ENCODE measurements around the gene FAM168A. TPM values are rescaled to one million over a fixed set of nuclear protein-coding genes. Genes with fewer than 3 reads are reported as not detected.
A peak's percentile ranks its signal among the peaks of the same experiment; 100 is the strongest.

The FAM168A gene
- total and polyA plus RNA-seq, 10 of the 15 experiments (the other 5 are each of a cell fraction or from before 2014, with no cell fraction given): 1.7 to 20.0 (median 10.0) TPM

DNA sequence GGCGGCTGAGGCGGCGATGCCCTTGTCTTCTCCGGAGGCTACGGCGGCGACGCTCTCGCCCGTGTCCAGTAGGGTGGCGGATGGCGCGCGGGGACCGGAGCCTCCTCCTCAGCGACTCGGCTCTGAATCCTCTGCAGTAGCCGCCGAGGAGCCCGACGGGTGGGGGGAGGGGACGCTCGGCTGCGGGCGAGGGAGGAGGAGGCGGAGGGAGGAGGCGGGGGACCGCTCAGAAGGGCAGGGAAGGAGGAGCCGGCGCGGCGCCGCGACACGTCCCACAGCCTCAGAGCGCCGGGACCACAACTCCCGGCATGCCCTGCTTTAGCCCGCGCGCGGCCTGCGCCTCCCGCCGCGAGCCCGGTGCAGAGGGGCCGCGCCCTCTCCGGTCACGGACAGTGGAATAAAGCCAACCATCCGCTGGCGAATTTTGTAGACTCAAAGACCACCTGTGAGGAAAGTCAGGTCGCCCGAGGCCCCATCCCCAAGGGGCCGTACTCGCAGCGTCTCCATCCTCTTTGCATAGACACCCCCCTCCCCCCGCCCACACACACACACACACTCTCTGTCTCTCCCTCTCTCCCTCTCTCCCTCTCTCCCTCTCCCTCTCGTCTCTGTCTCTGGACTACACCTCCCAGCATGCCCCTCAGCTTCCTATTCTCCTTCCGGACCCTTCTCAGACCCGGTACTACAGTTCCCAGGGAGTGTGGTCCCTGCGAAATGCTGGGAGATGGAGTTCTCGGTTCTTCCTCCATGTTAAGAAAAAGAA lies at the start of gene FAM168A (continued):
- TF ChIP-seq, protein P1, sequence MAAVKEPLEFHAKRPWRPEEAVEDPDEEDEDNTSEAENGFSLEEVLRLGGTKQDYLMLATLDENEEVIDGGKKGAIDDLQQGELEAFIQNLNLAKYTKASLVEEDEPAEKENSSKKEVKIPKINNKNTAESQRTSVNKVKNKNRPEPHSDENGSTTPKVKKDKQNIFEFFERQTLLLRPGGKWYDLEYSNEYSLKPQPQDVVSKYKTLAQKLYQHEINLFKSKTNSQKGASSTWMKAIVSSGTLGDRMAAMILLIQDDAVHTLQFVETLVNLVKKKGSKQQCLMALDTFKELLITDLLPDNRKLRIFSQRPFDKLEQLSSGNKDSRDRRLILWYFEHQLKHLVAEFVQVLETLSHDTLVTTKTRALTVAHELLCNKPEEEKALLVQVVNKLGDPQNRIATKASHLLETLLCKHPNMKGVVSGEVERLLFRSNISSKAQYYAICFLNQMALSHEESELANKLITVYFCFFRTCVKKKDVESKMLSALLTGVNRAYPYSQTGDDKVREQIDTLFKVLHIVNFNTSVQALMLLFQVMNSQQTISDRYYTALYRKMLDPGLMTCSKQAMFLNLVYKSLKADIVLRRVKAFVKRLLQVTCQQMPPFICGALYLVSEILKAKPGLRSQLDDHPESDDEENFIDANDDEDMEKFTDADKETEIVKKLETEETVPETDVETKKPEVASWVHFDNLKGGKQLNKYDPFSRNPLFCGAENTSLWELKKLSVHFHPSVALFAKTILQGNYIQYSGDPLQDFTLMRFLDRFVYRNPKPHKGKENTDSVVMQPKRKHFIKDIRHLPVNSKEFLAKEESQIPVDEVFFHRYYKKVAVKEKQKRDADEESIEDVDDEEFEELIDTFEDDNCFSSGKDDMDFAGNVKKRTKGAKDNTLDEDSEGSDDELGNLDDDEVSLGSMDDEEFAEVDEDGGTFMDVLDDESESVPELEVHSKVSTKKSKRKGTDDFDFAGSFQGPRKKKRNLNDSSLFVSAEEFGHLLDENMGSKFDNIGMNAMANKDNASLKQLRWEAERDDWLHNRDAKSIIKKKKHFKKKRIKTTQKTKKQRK (IDR thresholded peaks at IDR 0.05; ENCODE audit: low read depth, low read length): no peak
- peak; percentile 42; the same call in 1 of the 2 replicates for TF ChIP-seq MXI1 (IDR thresholded peaks at IDR 0.05; ENCODE audit: low read depth, low read length)
- TF ChIP-seq SIX5 (IDR thresholded peaks at IDR 0.05; ENCODE audit: low read depth, low read length, severe bottlenecking): peak; percentile 93
- TF ChIP-seq IKZF1 (conservative IDR thresholded peaks at IDR 0.05): peak; percentile 95
- TF ChIP-seq EED (IDR thresholded peaks at IDR 0.05; ENCODE audit: low read depth): peak; percentile 54; the same call in 1 of the 2 replicates
- TF ChIP-seq CHD1 (IDR thresholded peaks at IDR 0.05; ENCODE audit: low read depth, low read length): no peak
- peak; percentile 80; the same call in 1 of the 2 replicates for TF ChIP-seq SMAD5 (IDR thresholded peaks at IDR 0.05; ENCODE audit: low read depth)
- TF ChIP-seq MEF2A (IDR thresholded peaks at IDR 0.05; ENCODE audit: insufficient read depth, low read depth, low read length): 0 out of 2 replicates have a peak, but pooled peaks have one; percentile 22
- TF ChIP-seq, protein P2, sequence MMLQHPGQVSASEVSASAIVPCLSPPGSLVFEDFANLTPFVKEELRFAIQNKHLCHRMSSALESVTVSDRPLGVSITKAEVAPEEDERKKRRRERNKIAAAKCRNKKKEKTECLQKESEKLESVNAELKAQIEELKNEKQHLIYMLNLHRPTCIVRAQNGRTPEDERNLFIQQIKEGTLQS (IDR thresholded peaks at IDR 0.05; ENCODE audit: borderline replicate concordance, extremely low read depth, low read depth, low read length): no peak
- TF ChIP-seq CBX5 (IDR thresholded peaks at IDR 0.05; ENCODE audit: low read depth): 0 out of 2 replicates have a peak, but pooled peaks have one; percentile 69
- no peak for TF ChIP-seq BCL11A (IDR thresholded peaks at IDR 0.05; ENCODE audit: low read depth, low read length)
- TF ChIP-seq POLR2AphosphoS2 (IDR thresholded peaks at IDR 0.05; ENCODE audit: low read depth, low read length): 0 out of 2 replicates have a peak, but pooled peaks have one; percentile 16
- peak; percentile 92 for TF ChIP-seq ZBTB40 (IDR thresholded peaks at IDR 0.05; ENCODE audit: borderline replicate concordance)
- peak in 1 of 2 experiments; percentile 41; a peak in 1 of 4 replicates for TF ChIP-seq SRF (IDR thresholded peaks at IDR 0.05; ENCODE audit: low read depth in 2 of 2, low read length in 2 of 2)
- peak; percentile 40; the same call in 1 of the 2 replicates for TF ChIP-seq WRNIP1 (IDR thresholded peaks at IDR 0.05; ENCODE audit: borderline replicate concordance, low read depth, low read length)
- no peak; the same call in 1 of the 2 replicates for TF ChIP-seq PKNOX1 (IDR thresholded peaks at IDR 0.05)
- peak; percentile 55; the same call in 1 of the 2 replicates for TF ChIP-seq ZNF207 (IDR thresholded peaks at IDR 0.05; ENCODE audit: borderline replicate concordance)
